Central memory CD8-positive, alpha-beta T cell (primary cell): Measurements from ENCODE around the gene CGB7.
A peak's percentile ranks its signal among the peaks of the same experiment; 100 is the strongest.
"Not testable (repeated sequence)": the region's sequence is repeated elsewhere in the genome, so short reads cannot be mapped to it uniquely, and the experiment has no call there.

ENCODE experiments used
- ATAC-seq: fragments of 150-1000 bp; cut with Tn5 transposase; replicated peaks from 2 replicates; pipeline ENCODE4 v1.10.0; 2022; ENCODE audit warnings: mild to moderate bottlenecking, moderate FRiP score, moderate number of reproducible peaks; ENCODE audit not compliant: poor library complexity, severe bottlenecking; ENCODE audit errors: extremely low read depth
- DNase-seq, 2 donors: peaks; one replicate each; pipeline ENCODE4 v3.0.0; 2021; ENCODE audit warnings: low spot score in 2 of 2
- H3K27ac Mint-ChIP-seq: one replicate; pipeline ENCODE4 v1.8.0; 2022; ENCODE audit warnings: low read depth, mild to moderate bottlenecking, moderate library complexity, mixed read lengths
- H3K27me3 Mint-ChIP-seq: one replicate; pipeline ENCODE4 v1.8.0; 2022; ENCODE audit warnings: mixed read lengths
- H3K36me3 Mint-ChIP-seq: one replicate; pipeline ENCODE4 v1.8.0; 2022; ENCODE audit warnings: mild to moderate bottlenecking, moderate library complexity, mixed read lengths; ENCODE audit not compliant: insufficient read depth
- H3K4me1 Mint-ChIP-seq: one replicate; pipeline ENCODE4 v1.8.0; 2022; ENCODE audit warnings: mixed read lengths
- H3K4me3 Mint-ChIP-seq: one replicate; pipeline ENCODE4 v1.8.0; 2022; ENCODE audit warnings: mild to moderate bottlenecking, moderate library complexity, mixed read lengths
- H3K9me3 Mint-ChIP-seq: one replicate; pipeline ENCODE4 v1.8.0; 2022; ENCODE audit warnings: mixed read lengths

CGB7 gene

DNA sequence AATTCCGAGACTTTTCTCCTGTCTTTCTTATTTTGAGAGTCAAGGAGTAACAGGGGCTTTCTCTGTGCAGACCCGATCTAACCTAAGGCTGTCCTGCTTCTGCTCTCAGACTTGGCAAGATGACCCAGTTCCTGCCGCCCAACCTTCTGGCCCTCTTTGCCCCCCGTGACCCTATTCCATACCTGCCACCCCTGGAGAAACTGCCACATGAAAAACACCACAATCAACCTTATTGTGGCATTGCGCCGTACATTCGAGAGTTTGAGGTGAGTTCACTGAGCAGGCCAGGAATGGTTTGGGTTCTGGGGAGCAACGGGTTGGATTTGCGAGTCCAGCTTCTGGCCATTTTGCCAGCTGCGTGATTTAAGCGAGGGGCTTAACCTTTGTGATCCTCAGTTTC lies 28.7 kb upstream of the CGB7 start:
- peaks cover 41% of the 10 kb centered on the region for H3K4me1 Mint-ChIP-seq
- ATAC-seq = no peak

DNA sequence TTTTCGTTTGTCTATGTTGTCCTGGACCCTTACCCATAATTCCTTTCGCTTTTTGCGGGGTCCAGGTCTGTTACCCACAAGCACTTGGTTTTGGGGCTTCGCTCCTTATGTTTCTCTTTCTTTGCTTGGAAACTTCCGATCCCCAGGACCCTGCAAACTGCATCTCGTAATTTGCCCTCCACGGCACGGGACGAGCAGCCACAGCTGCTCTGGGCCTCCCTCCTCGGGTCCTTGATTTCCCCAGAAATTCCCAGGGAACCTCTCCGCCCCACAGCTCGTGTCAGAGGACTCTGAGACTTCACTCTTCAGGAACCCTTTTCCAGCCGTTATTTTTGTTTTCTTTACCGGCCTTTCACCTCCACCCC lies 28.3 kb upstream of the CGB7 start:
- Mint-ChIP-seq H3K4me1 (peaks cover 37% of the 10 kb centered on the region), H3K4me3 (peak overlapping the region; percentile 94), H3K36me3 (peaks cover 40% of the 10 kb centered on the region), H3K9me3 (no peaks in the 10 kb centered on the region), H3K27ac (peak overlapping the region; percentile 96), H3K27me3 (no peaks in the 10 kb centered on the region)
- ATAC-seq = no peak
- no peak for DNase-seq

More for the DNA sequence above, 28.7 kb upstream of the CGB7 start:
- no peaks in the 10 kb centered on the region for H3K27me3 Mint-ChIP-seq
- H3K4me3 Mint-ChIP-seq = peak overlapping the region; percentile 94
- no peaks in the 10 kb centered on the region for H3K9me3 Mint-ChIP-seq
- H3K36me3 Mint-ChIP-seq = peaks cover 44% of the 10 kb centered on the region
- DNase-seq = no peak
- peak overlapping the region; percentile 96 for H3K27ac Mint-ChIP-seq

DNA sequence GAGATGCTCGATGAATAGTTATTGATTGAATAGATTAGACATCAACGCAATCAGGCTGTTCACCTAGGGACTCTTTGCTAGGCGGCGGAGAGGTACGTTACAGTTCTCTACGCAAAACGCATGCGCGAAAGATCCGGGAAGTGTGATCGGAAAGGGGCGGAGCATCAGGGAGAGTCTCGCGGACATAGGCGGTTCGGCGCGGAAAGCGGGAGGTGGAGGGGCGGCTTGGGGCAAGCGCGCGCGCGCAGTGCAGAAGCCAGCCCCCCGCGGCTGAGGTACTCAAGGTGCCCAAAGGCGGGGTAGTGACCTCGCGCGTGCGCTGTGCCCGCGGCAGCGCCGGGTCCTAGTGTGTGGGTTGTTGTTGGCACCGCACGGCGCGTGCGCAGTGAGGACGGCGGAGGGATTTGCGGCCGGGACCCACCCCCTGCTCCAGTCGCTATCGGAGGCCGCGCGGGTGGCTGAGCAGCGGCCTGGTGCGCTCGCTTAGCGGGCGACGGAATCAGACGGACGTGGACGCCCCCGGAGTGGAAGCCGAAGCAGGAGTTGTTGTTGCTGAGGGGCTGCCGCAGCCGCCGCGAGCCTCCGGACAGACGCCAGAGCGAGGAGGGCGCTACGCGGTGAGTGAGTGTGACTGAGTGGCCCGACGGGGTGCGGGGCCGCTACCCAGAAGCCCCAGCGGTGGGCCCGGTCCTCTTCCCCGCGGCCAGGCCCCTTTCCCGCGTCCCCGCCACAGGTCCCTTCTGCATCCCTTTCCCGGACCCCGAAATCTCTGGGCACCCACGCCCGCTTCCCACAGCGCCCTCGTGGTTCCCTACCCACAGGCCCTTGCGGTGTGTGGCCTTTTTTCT lies 27.7 kb upstream of the CGB7 start, which contains the start of gene SNRNP70:
TSS of gene SNRNP70 (plus strand) at position 432 of the 848 bp plus-strand sequence. CDS start 964 bp downstream, outside the sequence.
- no peaks in the 10 kb centered on the region for H3K9me3 Mint-ChIP-seq
- no peaks in the 10 kb centered on the region for H3K27me3 Mint-ChIP-seq
- H3K36me3 Mint-ChIP-seq = peaks cover 34% of the 10 kb centered on the region
- H3K4me3 Mint-ChIP-seq = peak within 1 kb of the TSS; percentile 94
- peak; percentile 93 for ATAC-seq
- DNase-seq = peak; percentile 98 to 99
- H3K4me1 Mint-ChIP-seq = peaks cover 31% of the 10 kb centered on the region
- peak within 1 kb of the TSS; percentile 96 for H3K27ac Mint-ChIP-seq

DNA sequence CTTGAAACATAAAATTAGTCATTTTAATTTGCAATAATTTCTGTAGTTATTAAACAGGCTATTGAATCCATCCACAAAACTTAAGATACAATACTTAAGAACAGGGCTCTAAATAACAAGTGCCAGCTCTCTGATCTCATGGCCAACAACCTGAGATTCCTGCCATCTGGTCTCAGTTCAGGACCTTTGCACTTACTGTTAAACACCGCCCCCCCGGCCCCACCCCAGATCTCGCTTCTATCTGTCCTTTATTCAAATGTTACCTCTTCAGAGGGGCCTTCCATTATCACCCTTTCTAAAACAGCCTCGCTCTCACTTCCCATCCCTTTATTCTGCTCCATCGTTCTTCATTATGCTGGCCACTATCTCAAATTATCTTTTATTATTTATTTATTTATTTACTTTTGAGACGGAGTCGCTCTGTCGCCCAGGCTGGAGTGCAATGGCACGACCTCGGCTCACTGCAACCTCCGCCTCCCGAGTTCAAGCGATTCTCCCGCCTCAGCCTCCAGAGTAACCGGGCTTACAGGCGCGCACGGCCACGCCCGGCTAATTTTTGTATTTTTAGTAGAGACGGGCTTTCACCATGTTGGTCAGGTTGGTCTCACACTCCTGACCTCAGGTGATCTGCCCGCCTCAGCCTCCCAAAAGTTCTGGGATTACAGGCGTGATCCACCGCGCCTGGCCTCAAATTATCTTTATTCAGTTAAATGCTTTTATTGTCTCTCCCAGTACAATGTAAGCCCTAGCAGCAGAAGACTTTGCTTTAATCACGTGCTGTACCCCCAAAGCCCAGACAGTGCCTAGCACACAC lies 26.9 kb upstream of the CGB7 start:
- no peaks in the 10 kb centered on the region for H3K27me3 Mint-ChIP-seq
- H3K27ac Mint-ChIP-seq = peak overlapping the region; percentile 96
- H3K9me3 Mint-ChIP-seq = no peaks in the 10 kb centered on the region
- peaks cover 27% of the 10 kb centered on the region for H3K4me1 Mint-ChIP-seq
- ATAC-seq (no peak), DNase-seq (peak in 1 of 2 donors; percentile 24)
- peaks cover 28% of the 10 kb centered on the region for H3K36me3 Mint-ChIP-seq
- H3K4me3 Mint-ChIP-seq = peak overlapping the region; percentile 94

DNA sequence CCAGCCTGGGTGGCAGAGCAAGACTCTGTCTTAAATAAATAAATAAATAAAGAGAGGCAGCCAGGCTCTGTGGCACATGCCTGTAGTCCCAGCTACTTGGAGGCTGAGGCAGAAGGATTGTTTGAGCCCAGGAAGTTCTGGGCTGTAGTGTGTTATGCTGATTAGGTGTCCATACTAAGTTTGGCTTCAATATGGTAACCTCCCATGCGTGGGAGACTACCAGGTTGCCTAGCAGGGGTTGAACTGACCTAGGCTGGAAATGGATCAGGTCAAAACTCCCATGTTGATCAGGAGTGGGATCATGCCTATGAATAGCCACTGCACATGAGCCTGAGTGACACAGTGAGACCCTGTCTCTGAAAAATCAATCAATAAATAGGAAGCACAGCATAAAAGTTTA lies 23.7 kb upstream of the CGB7 start:
- peaks cover 9% of the 10 kb centered on the region for H3K4me1 Mint-ChIP-seq
- H3K27me3 Mint-ChIP-seq = peaks cover 3% of the 10 kb centered on the region
- no peak for ATAC-seq

DNA sequence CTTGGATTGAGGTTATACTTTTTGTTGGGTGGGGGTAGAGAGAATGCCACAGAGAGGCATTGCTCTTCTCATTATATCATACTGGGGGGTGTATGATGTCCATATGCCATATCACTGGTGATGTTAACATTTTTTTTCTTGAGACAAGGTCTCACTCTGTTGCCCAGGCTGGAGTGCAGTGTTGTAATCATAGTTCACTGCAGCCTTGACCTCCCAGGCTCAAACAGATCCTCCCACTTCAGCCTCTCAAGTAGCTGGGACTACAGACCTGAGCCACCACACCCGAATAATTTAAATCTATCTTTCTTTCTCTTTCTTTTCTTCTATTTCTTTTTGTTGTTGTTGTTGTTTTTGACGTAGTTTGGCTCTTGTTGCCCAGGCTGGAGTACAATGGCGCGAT lies 22.8 kb upstream of the CGB7 start:
- DNase-seq (no peak), ATAC-seq (no peak)
- H3K36me3 Mint-ChIP-seq = peaks cover 8% of the 10 kb centered on the region
- no peak overlapping the region for H3K4me3 Mint-ChIP-seq
- peaks cover 12% of the 10 kb centered on the region for H3K27me3 Mint-ChIP-seq
- no peak overlapping the region for H3K27ac Mint-ChIP-seq
- no peaks in the 10 kb centered on the region for H3K9me3 Mint-ChIP-seq
- H3K4me1 Mint-ChIP-seq = peaks cover 7% of the 10 kb centered on the region

More for the DNA sequence above, 23.7 kb upstream of the CGB7 start:
- Mint-ChIP-seq H3K9me3 (no peaks in the 10 kb centered on the region), H3K36me3 (peaks cover 15% of the 10 kb centered on the region), H3K27ac (no peak overlapping the region), H3K4me3 (no peak overlapping the region)
- DNase-seq = no peak

DNA sequence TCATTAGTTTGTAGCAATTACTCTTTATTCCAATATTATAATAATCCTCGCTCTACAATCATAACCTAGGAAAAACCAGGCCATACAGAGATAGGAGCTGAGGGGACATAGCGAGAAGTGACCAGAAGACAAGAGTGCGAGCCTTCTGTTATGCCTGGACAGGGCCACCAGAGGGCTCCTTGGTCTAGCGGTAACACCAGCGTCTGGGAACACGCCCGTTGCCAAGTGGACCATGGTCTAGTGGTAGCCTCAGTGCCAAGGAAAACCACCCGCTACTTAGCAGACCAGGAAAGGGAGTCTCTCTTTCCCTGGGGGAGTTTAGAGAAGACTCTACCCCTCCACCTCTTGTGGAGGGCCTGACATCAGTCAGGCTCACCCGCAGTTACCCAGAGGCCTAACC lies 17.3 kb upstream of the CGB7 start:
- Mint-ChIP-seq H3K4me1 (peaks cover 17% of the 10 kb centered on the region), H3K27me3 (peaks cover 56% of the 10 kb centered on the region)
- not testable (repeated sequence) for ATAC-seq, DNase-seq, H3K27ac Mint-ChIP-seq, H3K4me3 Mint-ChIP-seq, H3K9me3 Mint-ChIP-seq, H3K36me3 Mint-ChIP-seq

DNA sequence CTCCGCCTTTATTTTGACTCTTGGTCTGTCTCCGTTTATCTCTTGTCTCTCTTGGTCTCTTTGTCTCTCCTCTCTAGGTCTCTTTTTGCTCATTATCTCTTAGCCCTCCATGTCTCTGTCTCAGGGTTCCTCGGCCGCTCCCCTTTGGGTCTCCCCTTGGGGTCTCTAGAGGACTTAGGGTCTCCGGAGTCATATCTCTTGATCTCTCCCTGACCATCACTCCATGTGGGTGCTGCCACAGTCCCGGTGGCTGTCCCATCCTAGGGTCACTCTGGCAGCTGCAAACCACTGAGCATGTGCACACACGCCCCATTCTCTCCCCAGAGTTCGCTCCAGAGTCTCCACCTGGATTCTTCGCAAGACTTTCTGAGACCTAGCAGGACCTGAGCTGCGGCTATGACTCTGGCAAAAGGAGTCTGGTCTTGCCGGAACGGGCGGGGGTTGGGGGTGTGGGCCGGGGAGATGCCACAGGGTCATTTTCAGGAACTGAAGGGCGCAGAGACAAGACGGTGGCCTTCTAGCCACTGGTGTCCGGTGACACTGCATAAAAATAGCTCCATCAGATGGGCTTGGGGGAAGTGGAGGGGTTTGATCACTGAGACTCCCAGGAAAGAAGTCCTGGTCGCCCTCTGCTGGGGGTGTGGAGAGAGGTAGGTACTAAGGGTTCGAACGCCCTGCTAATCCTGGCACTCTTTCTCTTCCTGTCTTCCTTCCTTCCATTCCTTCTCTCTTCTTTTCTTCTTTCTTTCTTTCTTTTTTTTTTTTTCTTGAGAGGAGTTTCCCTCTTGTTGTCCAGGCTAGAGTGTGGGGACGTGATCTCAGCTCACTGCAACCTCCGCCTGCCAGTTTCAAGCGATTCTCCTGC lies 16.2 kb upstream of the CGB7 start:
- DNase-seq (no peak), ATAC-seq (no peak)
- Mint-ChIP-seq H3K36me3 (peaks cover 4% of the 10 kb centered on the region), H3K27ac (no peak overlapping the region), H3K9me3 (no peaks in the 10 kb centered on the region), H3K4me3 (peak overlapping the region; percentile 51), H3K27me3 (peaks cover 67% of the 10 kb centered on the region), H3K4me1 (peaks cover 17% of the 10 kb centered on the region)

DNA sequence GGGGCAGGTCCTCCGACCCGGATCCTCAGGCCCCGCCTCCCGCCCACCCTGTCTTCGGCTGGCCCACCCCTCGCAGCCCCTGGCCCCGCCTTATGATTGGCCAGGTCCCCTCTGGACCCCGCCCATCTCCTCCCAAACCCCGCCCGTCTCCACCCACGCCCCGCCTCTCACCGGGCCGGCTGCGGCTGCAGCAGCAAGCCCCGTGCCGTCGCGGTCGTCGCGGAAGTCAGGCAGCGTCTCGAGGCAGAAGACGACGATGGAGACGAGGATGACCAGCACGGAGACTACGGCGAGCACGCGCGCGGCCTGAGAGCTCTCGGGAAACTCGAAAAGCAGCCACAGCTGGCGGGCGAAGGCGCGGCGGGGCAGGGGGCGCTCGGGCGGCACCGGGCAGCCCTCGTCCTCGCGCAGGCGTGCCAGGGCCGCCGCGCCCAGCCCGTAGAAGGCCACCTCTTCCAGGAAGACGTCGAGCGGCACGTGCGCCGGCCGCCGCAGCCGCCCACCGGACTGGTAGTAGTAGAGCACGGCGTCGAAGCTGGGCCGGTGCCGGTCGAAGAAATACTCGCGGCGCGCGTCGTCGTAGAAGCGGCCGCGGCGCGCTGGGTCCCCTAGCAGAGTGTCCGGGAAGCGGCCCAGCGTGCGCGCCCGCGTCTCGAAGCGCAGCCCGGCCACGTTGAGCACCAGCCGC lies 14.5 kb upstream of the CGB7 start:
- Mint-ChIP-seq H3K4me3 (no peak overlapping the region), H3K36me3 (peaks cover 4% of the 10 kb centered on the region), H3K27ac (no peak overlapping the region)

DNA sequence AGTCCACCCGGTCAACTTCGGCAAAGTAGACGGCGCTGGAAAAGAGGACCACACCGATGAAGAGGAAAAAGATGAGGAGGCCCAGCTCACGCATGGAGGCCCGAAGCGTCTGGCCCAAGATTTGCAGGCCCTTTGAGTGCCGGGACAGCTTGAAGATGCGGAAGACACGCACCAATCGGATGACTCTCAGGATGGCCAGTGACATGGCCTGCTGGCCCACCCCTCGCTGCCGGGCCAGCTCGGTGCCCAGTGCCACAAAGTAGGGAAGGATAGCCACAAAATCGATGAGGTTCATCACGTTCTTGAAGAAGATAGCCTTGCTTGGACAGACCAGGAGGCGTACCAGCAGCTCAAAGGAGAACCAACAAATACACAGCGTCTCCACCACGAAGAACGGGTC lies 12.9 kb upstream of the CGB7 start:
- H3K27me3 Mint-ChIP-seq = peaks cover 83% of the 10 kb centered on the region
- DNase-seq (no peak), ATAC-seq (no peak)
- peaks cover 2% of the 10 kb centered on the region for H3K36me3 Mint-ChIP-seq
- no peak overlapping the region for H3K4me3 Mint-ChIP-seq
- no peaks in the 10 kb centered on the region for H3K9me3 Mint-ChIP-seq
- no peak overlapping the region for H3K27ac Mint-ChIP-seq
- peaks cover 16% of the 10 kb centered on the region for H3K4me1 Mint-ChIP-seq

More for the DNA sequence above, 14.5 kb upstream of the CGB7 start:
- Mint-ChIP-seq H3K9me3 (no peaks in the 10 kb centered on the region), H3K27me3 (peaks cover 79% of the 10 kb centered on the region), H3K4me1 (peaks cover 17% of the 10 kb centered on the region)
- DNase-seq (no peak), ATAC-seq (no peak)

DNA sequence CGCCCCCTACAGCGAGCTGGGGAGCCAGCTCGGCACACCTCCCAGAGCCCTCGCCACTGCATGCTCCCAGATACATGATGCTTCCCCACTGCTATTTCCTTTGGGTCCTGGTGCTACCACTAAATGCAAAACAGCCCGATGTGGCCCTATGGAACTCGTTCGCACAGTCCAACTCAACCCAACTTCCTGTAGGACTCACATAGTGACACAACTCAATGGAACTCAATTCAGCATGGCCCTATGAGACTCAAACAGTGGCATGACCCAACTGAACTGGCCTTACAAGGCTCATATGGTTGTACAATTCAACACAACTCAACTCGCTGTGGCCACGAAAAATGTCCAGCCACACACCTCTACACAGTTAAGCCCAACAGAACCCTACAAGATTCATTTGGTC lies 11.5 kb upstream of the CGB7 start:
- ATAC-seq (no peak), DNase-seq (no peak)
- H3K36me3 Mint-ChIP-seq = peaks cover 2% of the 10 kb centered on the region
- peaks cover 75% of the 10 kb centered on the region for H3K27me3 Mint-ChIP-seq
- peaks cover 12% of the 10 kb centered on the region for H3K4me1 Mint-ChIP-seq
- no peak overlapping the region for H3K27ac Mint-ChIP-seq
- no peaks in the 10 kb centered on the region for H3K9me3 Mint-ChIP-seq
- no peak overlapping the region for H3K4me3 Mint-ChIP-seq

DNA sequence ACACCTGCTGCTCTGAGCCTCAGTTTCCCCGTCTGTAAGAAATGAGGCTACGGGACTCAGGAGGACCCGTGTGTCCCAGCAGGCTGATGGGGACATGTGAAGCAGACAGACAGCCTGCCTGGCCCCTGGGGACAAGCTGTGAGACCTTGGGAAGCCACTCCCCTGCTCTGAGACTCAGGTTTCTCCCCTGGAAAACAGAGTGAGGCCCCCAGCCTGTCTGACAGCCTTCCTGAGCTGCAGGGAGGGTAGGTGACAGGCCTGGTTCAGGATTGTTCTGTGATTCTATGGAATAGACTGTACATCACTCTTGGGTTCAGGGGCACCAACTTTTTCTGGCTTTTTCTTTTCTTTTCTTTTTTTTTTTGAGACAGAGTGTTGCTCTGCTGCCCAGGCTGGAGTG lies 10.0 kb upstream of the CGB7 start:
- Mint-ChIP-seq H3K4me1 (peaks cover under 1% of the 10 kb centered on the region), H3K4me3 (no peak overlapping the region), H3K27ac (no peak overlapping the region), H3K27me3 (peaks cover 60% of the 10 kb centered on the region), H3K9me3 (no peaks in the 10 kb centered on the region), H3K36me3 (no peaks in the 10 kb centered on the region)
- ATAC-seq (no peak), DNase-seq (no peak)
